ENCODE data around the gene ALS2CL.

ALS2CL gene

DNA sequence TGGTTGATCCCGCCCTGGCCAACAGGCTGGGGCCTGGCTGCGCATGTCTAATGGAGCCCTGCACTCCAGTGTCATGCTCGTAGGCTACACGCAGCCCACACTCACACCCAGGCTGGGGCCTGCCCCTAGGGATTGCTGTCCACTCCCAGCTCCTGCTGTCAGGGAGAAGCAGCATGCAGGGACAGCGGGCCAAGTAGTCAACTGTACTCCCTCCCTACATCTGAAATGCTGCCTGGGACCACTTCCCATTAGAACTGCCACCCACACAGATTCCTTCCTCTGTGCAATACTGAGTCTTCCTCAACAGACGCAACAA, 16.1 kb downstream of the ALS2CL start:
- DNase-seq = no peak

GRCh38 chr3:46676601-46677410, 16.7 kb downstream of the ALS2CL start:
- no peak for DNase-seq

DNA sequence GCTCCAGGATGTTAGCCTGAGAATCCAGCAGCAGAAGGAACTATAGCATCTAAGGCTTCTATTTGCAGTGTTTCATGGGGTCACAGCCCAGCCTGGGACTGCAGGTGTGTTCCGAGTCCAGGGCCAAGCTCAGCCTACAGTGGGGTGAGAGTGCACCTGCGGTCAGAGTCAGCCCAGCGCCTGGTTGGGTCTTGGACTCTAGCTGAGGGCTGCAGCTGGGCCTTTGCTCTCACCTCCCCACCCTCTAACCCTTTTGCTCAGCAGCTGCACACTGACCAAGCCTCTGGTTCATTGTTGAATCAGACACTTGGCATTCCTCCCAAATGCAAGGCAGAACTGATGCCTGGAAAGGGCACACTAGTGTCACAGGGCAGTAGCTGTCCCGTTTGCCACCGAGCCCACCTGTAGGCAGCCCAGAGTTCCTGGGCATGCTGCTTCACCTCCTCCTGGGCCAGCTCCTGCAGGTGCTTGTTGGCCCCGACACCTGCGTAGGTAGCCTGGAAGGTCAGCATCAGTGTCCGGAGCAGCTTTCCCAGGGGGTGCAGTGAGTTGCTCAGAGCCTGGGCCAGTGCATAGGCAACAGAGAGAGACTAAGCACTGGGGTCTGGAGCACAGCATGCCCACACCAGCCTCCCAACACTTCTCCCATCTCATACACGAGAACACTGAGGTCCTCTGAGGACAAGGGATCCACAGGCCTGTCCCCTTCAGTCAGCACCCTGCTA, 17.5 kb downstream of the ALS2CL start:
- no peak for DNase-seq

DNA sequence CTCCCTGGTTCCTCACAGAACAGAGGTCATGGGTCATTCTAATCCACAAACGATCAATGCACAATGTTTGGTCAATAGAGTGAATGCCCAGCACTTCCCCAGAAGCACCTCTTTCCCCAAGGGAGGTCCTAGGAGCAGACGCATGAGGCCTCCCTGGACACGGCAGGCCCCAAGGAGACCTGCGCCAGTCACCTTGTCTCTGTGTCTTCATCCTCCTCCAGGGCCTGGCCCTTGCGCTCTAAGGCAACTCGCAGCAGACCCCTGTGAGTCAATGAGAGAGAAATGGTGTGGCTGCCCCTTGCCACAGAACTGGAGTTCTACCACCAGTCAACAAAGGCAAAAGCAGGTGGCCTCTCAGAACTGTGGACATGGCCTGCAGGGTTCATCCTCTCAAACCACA, 18.1 kb downstream of the ALS2CL start:
- DNase-seq = peak; percentile 20

DNA sequence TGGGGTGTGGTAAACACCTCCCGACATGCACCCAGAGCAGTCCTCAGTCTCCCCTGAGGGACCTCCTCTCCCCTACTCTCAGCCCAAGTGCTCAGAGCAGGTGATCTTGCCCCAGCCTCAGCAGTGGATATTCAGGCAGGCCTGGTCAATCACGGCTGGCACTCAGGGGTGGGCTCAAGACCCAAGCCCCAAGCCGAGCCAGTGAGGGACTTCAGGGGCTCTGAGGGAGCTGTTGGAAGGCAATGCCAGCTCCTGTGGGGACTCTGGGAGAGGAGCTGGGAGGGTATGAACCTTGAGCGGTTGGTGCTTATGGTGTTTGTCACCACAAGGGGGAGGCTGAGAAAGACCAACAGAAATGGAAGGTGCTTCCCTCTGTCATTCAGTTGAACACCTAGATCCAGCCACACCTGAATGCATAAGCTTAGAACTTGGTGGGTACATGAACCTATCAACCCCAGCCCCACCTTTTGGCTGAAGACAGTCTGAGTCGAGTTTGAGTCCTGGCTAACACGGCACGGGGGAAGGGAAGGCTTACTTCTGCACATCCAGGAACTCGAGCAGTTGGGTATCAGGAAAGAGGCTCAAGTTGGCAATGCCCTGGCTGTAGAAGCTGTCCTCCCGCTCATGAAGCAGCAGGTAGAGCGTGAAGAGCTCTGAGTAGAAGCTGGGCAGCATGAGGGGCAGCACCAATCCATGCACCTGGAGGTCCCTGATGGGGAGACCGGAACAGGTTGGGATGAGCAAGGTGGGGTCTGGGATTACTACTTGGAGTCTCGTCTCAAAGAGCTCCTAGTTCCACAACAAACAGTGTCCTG, 19.2 kb downstream of the ALS2CL start:
- DNase-seq = peak; percentile 64

DNA sequence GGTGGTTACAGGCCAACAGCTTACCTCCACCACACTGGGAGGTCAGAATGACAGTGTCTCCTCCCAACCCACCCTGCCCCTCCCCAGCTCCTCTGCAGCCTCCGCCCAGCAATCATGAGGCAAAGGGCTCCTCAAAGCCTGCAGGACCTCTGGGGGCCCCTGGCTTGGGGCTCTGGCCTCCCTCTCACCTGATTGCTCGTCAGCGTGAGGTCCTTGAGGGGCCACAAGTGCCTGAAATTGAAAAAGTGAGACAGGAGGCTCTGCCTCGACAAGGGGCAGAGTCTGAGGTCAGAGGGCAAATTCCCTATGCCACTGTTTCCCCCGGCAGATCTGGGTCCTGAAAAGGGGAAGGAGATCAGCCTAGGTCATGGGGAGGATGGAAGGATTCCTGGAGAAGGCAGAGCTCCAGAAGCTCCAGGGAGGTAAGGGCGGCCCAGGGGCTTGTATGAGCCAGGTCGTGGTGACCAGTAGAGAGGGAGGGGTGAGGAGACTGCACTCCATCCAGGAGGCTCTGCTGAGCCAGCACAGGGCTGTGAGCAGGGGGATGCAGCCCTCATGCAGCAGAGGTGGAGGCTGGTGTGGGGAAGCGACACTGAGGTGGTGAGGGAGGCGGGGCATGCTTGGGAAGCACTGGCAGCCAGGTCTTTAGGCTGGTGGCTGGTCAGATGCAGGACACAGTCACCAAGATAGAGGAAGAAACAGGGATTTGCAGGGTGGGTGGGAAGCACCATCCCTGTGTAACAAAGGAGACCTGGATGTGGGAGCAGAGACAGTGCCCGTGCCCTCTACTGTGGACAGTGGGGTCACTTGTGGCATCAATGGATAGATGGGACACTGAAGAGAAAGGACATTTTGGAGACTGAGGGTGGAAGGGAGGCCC, 20.1 kb downstream of the ALS2CL start:
- DNase-seq = peak; percentile 17

- peak; percentile 29 for DNase-seq
These were observed 21.2 kb downstream of the ALS2CL start for GRCh38 chr3:46672349-46672695.

- DNase-seq = peak; percentile 13
These were observed 21.7 kb downstream of the ALS2CL start for GRCh38 chr3:46671541-46672348.

DNA sequence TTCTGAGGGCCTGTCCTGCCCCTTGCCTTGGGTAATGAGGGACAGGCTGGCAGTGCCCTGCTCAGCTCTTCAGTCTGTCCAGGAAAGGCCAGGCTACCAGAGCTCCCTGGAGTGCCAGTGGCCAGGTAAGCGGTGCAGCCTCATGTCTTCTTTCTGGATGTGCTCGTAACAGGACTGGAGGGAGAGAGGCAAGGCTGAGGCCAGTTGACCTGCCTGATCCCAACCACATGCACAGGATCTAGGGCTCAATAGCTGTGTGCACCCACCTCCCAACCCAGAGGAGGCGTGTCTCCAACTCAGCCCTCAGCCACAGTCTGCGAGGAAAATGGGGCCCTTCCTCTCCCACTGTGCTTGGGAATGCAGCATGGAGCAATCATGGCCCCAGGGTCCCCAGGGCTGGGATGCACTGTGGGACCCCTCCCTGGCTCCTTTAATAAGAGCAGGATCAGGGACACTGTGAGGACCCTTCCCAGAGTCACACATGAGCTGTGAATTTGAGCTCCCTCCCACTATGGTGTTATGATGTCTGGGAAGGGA, 22.5 kb downstream of the ALS2CL start:
- DNase-seq = peak; percentile 15

DNA sequence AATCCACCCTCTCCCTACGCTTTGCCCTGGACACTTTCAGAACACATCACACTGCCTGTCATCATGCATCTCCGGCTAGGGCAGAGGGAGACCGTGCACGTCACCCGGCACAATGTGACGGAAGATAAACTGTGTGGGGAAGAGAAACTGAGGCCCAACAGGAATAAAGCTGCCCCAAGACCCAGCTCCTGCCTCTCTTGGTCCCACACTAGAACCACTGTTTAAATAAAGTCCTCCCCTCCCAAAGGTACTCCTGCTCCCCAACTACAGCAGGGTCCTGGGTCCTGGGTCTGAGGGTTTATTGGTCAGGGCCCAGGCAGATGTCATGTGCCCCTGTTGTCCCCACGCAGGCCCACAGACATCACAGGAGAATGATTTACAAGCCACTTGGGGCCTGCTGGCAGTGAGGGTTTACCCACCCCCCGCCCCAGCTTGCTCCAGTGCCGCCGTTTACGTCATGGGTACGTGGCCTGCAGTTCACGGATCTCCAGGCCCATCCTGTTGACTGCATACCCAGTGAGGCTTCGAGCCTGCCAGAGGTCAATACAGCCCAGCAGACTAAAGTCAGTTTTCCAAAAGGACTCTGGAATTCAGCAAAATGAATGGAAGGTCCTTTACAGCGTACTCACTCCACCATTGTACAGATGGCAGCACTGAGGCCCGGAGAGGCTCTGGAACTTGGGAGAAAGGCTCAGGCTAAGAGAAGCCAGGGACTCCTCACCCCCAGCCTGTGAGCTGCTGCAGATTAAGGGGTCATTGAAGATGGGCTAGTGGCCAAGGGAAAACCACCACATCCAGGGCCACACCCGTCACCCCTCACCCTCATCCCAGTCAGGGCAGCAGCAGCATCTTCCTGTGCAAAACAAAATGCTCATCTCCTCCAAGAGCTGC, 23.2 kb downstream of the ALS2CL start:
- peak; percentile 28 for DNase-seq

DNA sequence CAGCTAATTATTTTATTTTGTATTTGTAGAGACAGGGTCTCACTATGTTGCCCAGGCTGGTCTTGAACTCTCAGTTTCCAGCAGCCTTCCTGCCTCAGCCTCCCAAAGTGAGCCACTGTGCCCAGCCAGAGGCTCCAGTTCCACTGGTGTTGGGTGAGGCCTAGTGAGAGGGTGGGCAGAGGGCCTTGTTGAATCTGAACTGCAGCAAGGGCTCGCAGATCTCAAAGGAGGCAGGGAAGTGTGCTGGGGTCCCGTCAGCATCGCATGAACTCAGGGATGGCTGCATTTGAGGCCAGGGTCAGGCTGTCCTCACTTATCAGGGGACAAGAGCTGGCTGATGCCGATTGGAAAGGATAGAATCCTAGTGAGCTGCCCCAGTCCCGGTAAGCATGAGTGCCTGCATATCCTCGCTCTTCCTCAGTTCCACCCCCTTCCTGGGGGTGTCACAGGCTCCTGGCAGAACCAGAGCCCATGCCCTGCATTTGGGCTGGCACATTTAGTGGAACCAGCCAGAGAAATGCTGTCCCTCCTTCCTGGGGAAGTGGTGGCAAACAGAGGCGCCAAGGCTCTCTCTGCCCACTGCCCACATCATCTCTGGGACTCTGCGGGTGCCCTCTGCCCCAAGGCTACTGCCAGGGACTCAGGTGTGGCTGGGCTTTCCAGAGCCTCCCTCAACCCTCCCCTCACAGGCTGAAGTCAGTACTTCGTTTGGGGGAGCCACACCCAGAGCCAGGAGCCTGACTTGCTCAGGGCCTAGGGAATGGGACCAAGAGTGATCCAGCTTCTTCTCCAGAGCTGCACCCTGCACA, 24.1 kb downstream of the ALS2CL start:
- peak; percentile 25 for DNase-seq

GRCh38 chr3:46668591-46668990, 24.9 kb downstream of the ALS2CL start:
- DNase-seq = peak; percentile 20

DNA sequence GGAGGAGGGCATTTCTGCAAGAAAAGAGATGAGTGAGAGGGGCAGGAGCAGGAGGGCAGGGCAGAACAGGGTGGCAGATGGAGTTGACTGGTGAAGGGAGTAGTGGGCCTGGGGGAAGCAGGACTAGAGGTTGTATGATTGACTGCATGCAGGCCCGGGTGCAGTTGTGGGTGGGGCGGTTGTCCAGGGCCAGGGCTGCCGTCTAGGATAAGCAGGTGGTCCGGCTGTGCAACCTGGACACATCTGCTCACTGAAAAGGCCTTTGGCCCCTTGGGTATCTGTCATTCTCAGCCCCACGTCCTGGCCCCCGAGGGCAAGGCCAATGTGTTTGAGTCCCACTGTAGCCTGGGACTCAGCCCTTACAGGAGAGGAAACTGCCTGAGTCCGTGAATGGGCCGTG, 25.4 kb downstream of the ALS2CL start:
- DNase-seq = peak; percentile 25

DNA sequence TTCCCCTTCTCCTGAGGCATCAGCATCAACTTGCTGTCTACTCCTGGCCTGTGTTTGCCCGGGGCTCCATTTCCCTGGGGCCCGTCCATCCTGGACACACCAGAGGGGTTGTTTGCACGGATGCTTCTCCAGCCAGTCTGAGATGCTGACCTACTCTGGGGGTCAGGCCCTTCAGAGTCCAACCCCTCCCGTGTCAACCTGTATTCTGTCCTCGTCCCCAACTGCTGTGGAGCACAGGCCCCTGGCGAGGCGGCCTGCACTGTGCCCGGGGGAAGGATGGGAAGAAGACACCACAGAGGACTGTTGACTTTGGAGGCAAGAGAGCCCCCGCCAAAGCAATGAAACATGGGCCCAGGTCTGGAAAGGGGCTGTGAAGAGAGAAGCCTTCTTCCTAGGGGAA, 25.8 kb downstream of the ALS2CL start:
- no peak for DNase-seq

DNA sequence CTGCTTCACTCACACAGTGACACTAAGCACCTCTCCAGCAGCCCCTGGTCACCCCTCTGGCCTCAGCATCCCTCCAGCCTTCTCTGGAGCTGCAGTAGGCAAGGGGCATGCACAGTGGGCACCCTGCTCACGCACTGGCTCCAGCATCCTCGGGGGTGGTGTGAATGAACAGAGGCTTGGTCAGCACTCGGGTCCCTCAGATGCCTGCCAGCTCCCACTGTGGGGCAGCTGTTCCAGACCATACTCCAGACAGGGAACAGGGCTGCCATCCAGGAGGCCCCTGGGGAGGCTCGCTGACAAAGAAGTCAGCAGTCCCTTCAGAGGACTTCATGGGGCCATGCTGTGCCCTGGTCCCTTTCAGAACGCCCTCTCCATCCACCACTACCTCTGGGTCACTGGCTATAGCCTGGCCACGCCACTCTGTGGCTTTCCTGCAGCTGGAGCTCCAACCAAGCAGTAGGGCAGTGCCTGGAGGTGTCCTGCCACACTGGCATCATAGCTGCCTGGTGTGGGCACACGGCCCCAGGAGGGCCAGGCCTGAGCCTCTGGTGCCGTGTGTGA, 26.3 kb downstream of the ALS2CL start:
- no peak for DNase-seq

DNA sequence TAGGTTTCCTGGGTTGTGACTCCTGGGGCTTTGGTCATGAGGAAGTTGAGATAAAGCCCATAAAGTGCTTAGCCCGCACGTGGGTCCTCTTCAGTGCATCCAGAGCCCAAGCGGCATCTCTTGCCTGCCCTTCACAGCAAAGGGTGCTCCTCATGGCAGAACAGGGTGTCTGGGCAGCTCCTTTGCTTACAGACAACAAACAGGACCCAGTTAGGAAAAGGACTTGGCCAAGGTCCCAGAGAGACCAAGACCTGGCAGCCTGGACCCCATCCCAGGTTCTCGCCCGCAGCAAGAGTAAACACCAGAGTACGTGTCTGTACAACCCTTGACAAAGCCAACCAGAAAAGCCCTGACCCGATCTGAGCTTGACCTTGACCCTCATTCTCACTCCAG, 27.0 kb downstream of the ALS2CL start:
- DNase-seq = no peak

DNA sequence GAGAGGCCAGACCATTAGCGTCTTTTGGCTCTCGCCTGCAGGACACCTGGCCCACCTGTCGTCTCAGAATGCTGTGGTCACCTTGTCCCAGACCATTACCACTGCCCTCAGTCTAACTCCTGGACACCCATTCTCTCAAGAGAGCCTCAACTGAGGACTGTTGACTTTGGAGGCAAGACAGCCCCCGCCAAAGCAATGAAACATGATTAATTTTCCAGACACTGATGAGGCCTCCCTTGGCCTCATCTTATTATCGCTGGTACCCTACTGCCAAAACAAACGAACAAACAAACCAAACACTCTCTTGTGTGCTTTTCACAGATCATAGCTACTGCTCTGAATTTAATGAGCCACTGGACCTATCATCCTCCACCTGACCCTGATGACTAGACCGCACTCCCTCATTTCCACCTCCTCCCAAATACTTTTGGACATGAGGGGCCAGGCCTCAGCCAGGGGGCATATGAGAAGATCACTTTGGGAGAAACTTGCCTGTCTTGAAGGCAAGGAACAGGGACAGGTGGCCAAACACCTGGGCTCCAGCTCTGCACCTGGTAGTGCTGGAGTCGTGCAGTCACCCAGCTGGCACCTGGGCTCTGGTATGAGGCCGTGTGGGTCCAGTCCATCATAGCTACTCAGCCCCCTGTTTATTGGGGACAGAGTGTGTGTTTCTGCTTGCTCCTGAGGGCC, 27.6 kb downstream of the ALS2CL start:
- no peak for DNase-seq

- DNase-seq = no peak
These were observed 28.3 kb downstream of the ALS2CL start for GRCh38 chr3:46664971-46665762.
